Uterus (tissue), 2 donors: ENCODE results near the gene LPCAT1.

Source experiments
- POLR2A ChIP-seq, 2 donors: fragments of 450-650 bp; IDR thresholded peaks; one replicate each; pipeline ENCODE4 v1.6.1; 2016; ENCODE audit warnings: antibody characterized with exemption in 2 of 2, mild to moderate bottlenecking in 1 of 2, moderate library complexity in 1 of 2
- TF ChIP-seq, protein P1 (sequence below), 4 experiments: fragments of 200-600 bp in 2 of 4; fragments of 450-650 bp in 2 of 4; sonication (generic) in 2 of 4; IDR thresholded peaks; one replicate each; pipeline ENCODE4 v1.5.1; 2016 to 2019; ENCODE audit warnings: antibody characterized with exemption in 4 of 4, mild to moderate bottlenecking in 2 of 4, moderate library complexity in 1 of 4

DNA sequence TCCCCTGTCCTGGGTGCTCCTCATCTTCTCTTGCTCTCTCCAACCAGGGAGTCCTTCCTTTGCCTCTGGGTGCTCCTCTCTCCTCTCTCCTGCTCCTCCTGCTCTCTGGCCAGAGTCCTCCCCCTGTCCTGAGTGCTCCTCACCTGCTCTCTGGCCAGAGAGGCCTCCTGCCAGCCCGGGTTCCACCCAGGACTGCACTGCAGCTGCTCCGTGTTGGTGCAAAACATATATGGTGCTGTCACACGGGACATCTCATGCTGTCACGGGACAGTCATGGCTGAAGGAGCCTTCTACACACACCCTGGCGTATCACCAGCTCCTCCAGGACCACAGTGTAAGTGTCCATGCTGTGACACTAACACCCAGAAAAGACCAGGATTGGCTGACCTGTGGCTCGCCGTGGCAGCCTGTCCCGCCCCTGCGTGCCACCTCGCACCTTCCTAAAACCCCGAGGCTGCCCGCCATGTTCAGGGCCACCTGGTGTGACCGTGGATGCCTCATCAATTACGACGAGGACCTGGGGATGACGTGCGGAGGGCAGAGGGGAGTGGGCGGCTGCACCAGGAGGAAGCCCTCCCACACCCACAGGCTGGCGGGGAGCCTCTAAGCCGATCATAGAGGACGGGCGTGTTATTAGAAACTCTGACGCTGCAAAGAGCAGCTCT is 50.7 kb downstream of the LPCAT1 start:
- TF ChIP-seq, protein P1, sequence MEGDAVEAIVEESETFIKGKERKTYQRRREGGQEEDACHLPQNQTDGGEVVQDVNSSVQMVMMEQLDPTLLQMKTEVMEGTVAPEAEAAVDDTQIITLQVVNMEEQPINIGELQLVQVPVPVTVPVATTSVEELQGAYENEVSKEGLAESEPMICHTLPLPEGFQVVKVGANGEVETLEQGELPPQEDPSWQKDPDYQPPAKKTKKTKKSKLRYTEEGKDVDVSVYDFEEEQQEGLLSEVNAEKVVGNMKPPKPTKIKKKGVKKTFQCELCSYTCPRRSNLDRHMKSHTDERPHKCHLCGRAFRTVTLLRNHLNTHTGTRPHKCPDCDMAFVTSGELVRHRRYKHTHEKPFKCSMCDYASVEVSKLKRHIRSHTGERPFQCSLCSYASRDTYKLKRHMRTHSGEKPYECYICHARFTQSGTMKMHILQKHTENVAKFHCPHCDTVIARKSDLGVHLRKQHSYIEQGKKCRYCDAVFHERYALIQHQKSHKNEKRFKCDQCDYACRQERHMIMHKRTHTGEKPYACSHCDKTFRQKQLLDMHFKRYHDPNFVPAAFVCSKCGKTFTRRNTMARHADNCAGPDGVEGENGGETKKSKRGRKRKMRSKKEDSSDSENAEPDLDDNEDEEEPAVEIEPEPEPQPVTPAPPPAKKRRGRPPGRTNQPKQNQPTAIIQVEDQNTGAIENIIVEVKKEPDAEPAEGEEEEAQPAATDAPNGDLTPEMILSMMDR (IDR thresholded peaks at IDR 0.05) = no peak
- no peak for TF ChIP-seq POLR2A (IDR thresholded peaks at IDR 0.05)
